Measurements from ENCODE around the gene SOX1. TPM values are rescaled to one million over a fixed set of nuclear protein-coding genes. Genes with fewer than 3 reads are reported as not detected.

The SOX1 gene
- total RNA-seq = not detected

GRCh38 chr13:112067116-112067741, at the start of gene SOX1:
Gene SOX1, plus strand, starts transcription at chr13:112067149. Its CDS starts 510 bp downstream, at chr13:112067659.

Small RNAs within 50 kb of the gene (small RNA-seq; reads per million reads assigned to genes)
- gene RF00287 (ENCODE audit: low replicate concordance) = 0.07 reads per million

Measured in metanephros (tissue), 2 donors.